ENCODE data around the gene GSE1.

DNA sequence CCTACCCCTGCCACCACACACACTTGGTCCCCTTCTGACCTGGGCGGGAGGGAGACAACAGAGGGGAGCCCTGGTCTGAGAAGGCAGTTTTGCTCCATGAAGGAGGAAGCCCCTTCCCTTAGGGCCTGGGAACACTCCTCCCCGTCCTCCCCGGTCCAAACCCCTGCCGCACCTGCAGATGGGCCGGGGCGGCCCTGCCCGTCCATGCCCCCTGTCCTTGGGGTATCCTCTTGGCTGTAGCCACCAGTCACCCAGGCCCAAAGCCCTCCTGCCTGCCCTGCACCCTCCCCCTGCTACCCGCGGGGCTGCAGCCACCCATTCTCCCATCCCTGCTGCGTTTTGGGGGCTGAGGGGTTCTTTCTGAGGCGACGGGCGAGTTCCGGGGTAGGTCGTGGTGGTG, 33.9 kb downstream of the GSE1 start:
- TF ChIP-seq, protein P1, sequence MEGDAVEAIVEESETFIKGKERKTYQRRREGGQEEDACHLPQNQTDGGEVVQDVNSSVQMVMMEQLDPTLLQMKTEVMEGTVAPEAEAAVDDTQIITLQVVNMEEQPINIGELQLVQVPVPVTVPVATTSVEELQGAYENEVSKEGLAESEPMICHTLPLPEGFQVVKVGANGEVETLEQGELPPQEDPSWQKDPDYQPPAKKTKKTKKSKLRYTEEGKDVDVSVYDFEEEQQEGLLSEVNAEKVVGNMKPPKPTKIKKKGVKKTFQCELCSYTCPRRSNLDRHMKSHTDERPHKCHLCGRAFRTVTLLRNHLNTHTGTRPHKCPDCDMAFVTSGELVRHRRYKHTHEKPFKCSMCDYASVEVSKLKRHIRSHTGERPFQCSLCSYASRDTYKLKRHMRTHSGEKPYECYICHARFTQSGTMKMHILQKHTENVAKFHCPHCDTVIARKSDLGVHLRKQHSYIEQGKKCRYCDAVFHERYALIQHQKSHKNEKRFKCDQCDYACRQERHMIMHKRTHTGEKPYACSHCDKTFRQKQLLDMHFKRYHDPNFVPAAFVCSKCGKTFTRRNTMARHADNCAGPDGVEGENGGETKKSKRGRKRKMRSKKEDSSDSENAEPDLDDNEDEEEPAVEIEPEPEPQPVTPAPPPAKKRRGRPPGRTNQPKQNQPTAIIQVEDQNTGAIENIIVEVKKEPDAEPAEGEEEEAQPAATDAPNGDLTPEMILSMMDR (IDR thresholded peaks at IDR 0.05), result no peak
- TF ChIP-seq POLR2AphosphoS5 (IDR thresholded peaks at IDR 0.05), result no peak
